H9 (cell line): Measurements from ENCODE around the gene OMP. TPM values are rescaled to one million over a fixed set of nuclear protein-coding genes. Genes with fewer than 3 reads are reported as not detected.

Source experiments
- DNase-seq: peaks from one replicate; pipeline ENCODE4 v3.0.0-alpha.2; 2017
- H2AFZ ChIP-seq: one replicate; pipeline ENCODE4 v1.6.1; 2013; ENCODE audit warnings: mild to moderate bottlenecking, low read length, control low read depth, moderate library complexity
- H2AK5ac ChIP-seq: 2 replicates; pipeline ENCODE4 v1.6.1; 2013; ENCODE audit warnings: low read length, control low read depth, mixed read lengths; ENCODE audit not compliant: insufficient read length
- H2BK120ac ChIP-seq: one replicate; pipeline ENCODE4 v1.6.1; 2013; ENCODE audit warnings: low read depth, mild to moderate bottlenecking, low read length, control low read depth, inconsistent platforms; ENCODE audit not compliant: poor library complexity, severe bottlenecking
- H2BK12ac ChIP-seq: 2 replicates; pipeline ENCODE4 v1.6.1; 2013; ENCODE audit warnings: low read length, control low read depth, mixed read lengths, low read depth; ENCODE audit not compliant: insufficient read length
- H2BK15ac ChIP-seq: 2 replicates; pipeline ENCODE4 v1.6.1; 2013; ENCODE audit warnings: low read depth, low read length, control low read depth
- H2BK20ac ChIP-seq: one replicate; pipeline ENCODE4 v1.6.1; 2013; ENCODE audit warnings: low read depth, mild to moderate bottlenecking, low read length, control low read depth, inconsistent platforms; ENCODE audit not compliant: poor library complexity, severe bottlenecking
- H2BK5ac ChIP-seq: 2 replicates; pipeline ENCODE4 v1.6.1; 2013; ENCODE audit warnings: low read length, control low read depth, mixed read lengths; ENCODE audit not compliant: insufficient read length
- H3K14ac ChIP-seq: 2 replicates; pipeline ENCODE4 v1.6.1; 2013; ENCODE audit warnings: low read length, control low read depth; ENCODE audit not compliant: insufficient read depth
- H3K18ac ChIP-seq: 2 replicates; pipeline ENCODE4 v1.6.1; 2013; ENCODE audit warnings: low read depth, mild to moderate bottlenecking, mixed read lengths, low read length, control low read depth; ENCODE audit not compliant: insufficient read length
- H3K23ac ChIP-seq: 2 replicates; pipeline ENCODE4 v1.6.1; 2013; ENCODE audit warnings: low read length, control low read depth, mixed read lengths, low read depth; ENCODE audit not compliant: insufficient read length
- H3K23me2 ChIP-seq: 2 replicates; pipeline ENCODE4 v1.6.1; 2013; ENCODE audit warnings: low read depth, mild to moderate bottlenecking, mixed read lengths, low read length, control low read depth; ENCODE audit not compliant: insufficient read length, poor library complexity, severe bottlenecking
- H3K27ac ChIP-seq: 2 replicates; pipeline ENCODE4 v1.5.1; 2013; ENCODE audit warnings: low read length, control low read depth, mixed read lengths, low read depth; ENCODE audit not compliant: insufficient read length
- H3K27me3 ChIP-seq: 2 replicates; pipeline ENCODE4 v1.6.1; 2013; ENCODE audit warnings: low read length, control low read depth, inconsistent platforms; ENCODE audit not compliant: insufficient read depth
- H3K4ac ChIP-seq: 2 replicates; pipeline ENCODE4 v1.6.1; 2013; ENCODE audit warnings: low read depth, mild to moderate bottlenecking, control low read depth, inconsistent platforms, low read length, moderate library complexity
- H3K4me1 ChIP-seq: 2 replicates; pipeline ENCODE4 v1.6.1; 2013; ENCODE audit warnings: low read length, control low read depth, inconsistent platforms; ENCODE audit not compliant: insufficient read depth
- H3K4me2 ChIP-seq: 2 replicates; pipeline ENCODE4 v1.6.1; 2013; ENCODE audit warnings: low read length, control low read depth, mixed read lengths; ENCODE audit not compliant: insufficient read length, insufficient read depth
- H3K56ac ChIP-seq: 2 replicates; pipeline ENCODE4 v1.6.1; 2013; ENCODE audit warnings: low read depth, mild to moderate bottlenecking, mixed read lengths, low read length, control low read depth; ENCODE audit not compliant: insufficient read length
- H3K79me1 ChIP-seq: 2 replicates; pipeline ENCODE4 v1.6.1; 2013; ENCODE audit warnings: low read depth, mild to moderate bottlenecking, moderate library complexity, low read length, control low read depth, inconsistent platforms; ENCODE audit not compliant: insufficient read depth, poor library complexity, severe bottlenecking
- H3K79me2 ChIP-seq: 2 replicates; pipeline ENCODE4 v1.6.1; 2013; ENCODE audit warnings: low read length, control low read depth, inconsistent platforms; ENCODE audit not compliant: insufficient read depth
- H3K9ac ChIP-seq: 2 replicates; pipeline ENCODE4 v1.6.1; 2013; ENCODE audit warnings: low read length, control low read depth, mixed read lengths; ENCODE audit not compliant: insufficient read length; ENCODE audit errors: extremely low read depth
- H3K9me3 ChIP-seq: one replicate; pipeline ENCODE4 v1.6.1; 2013; ENCODE audit warnings: low read depth, low read length, inconsistent platforms; ENCODE audit not compliant: control insufficient read depth
- H3T11ph ChIP-seq: one replicate; pipeline ENCODE4 v1.6.1; 2013; ENCODE audit warnings: mild to moderate bottlenecking, low read length, control low read depth, inconsistent platforms
- H4K20me1 ChIP-seq: one replicate; pipeline ENCODE4 v1.6.1; 2013; ENCODE audit not compliant: control insufficient read depth, insufficient read length, insufficient read depth
- H4K5ac ChIP-seq: 2 replicates; pipeline ENCODE4 v1.6.1; 2013; ENCODE audit warnings: low read depth, mild to moderate bottlenecking, mixed read lengths, low read length, control low read depth; ENCODE audit not compliant: insufficient read length
- H4K8ac ChIP-seq: replicated peaks from 2 replicates; pipeline ENCODE4 v1.6.1; 2013; ENCODE audit warnings: low read length, control low read depth, mixed read lengths, low read depth; ENCODE audit not compliant: insufficient read length
- H4K91ac ChIP-seq: 2 replicates; pipeline ENCODE4 v1.6.1; 2013; ENCODE audit warnings: low read depth, mild to moderate bottlenecking, moderate library complexity, mixed read lengths, low read length, control low read depth; ENCODE audit not compliant: insufficient read length
- H3K27ac Mint-ChIP-seq, 3 experiments: 2 replicates in 2 of 3; 3 replicates in 1 of 3; pipeline ENCODE4 v1.8.0; 2020 to 2021; ENCODE audit warnings: mixed read lengths in 3 of 3, mild to moderate bottlenecking in 1 of 3, moderate library complexity in 1 of 3
- H3K27me3 Mint-ChIP-seq: 2 replicates; pipeline ENCODE4 v1.8.0; 2021; ENCODE audit warnings: low read depth, mild to moderate bottlenecking, moderate library complexity, mixed read lengths
- H3K36me3 Mint-ChIP-seq, 3 experiments: 2 replicates in 2 of 3; 3 replicates in 1 of 3; pipeline ENCODE4 v1.8.0; 2020 to 2021; ENCODE audit warnings: low read depth in 3 of 3, mixed read lengths in 3 of 3; ENCODE audit not compliant: insufficient read depth in 1 of 3
- H3K4me1 Mint-ChIP-seq, 2 experiments: 2 replicates each; pipeline ENCODE4 v1.8.0; 2020; ENCODE audit warnings: mixed read lengths in 2 of 2
- H3K4me3 Mint-ChIP-seq, 2 experiments: 2 replicates in 1 of 2; 3 replicates in 1 of 2; pipeline ENCODE4 v1.8.0; 2020 to 2021; ENCODE audit warnings: mild to moderate bottlenecking in 2 of 2, mixed read lengths in 2 of 2, moderate library complexity in 1 of 2
- H3K9me3 Mint-ChIP-seq, 2 experiments: 2 replicates in 1 of 2; 3 replicates in 1 of 2; pipeline ENCODE4 v1.8.0; 2020; ENCODE audit warnings: mild to moderate bottlenecking in 2 of 2, mixed read lengths in 2 of 2, moderate library complexity in 1 of 2
- CTCF ChIP-seq: fragments of 200-600 bp; sonication (generic); conservative IDR thresholded peaks from 3 replicates; pipeline ENCODE4 v1.8.0; 2021; ENCODE audit warnings: antibody characterized with exemption, mild to moderate bottlenecking
- WGBS: extraction: QIAGEN DNeasy Blood & Tissue Kit; methylation state at CpG from one replicate; pipeline ENCODE4 v1.1.7; 2013; ENCODE audit warnings: missing lambda C conversion rate, low lambda C conversion rate, mixed read lengths; ENCODE audit not compliant: insufficient read length; ENCODE audit errors: extremely low coverage; 5-methylcytosine and 5-hydroxymethylcytosine counted together
- total RNA-seq: library from RNA; stranded (reverse); gene quantifications from 2 replicates; pipeline ENCODE4 v1.2.1, GENCODE V29; 2021

OMP gene
- total RNA-seq, 1 experiment from 2014 or later: not detected

GRCh38 chr11:77141475-77141874 is 38.8 kb downstream of the OMP start:
- H3K27ac ChIP-seq: no peak overlapping the region
- no peak overlapping the region for H4K5ac ChIP-seq
- no peak overlapping the region for H4K8ac ChIP-seq
- no peak for TF ChIP-seq CTCF
- no peak overlapping the region for H3K4ac ChIP-seq
- H3K23me2 ChIP-seq: no peaks in the 10 kb centered on the region
- H2AFZ ChIP-seq: no peak overlapping the region
- no peak overlapping the region for H3T11ph ChIP-seq
- no peak overlapping the region; a peak in 1 of 7 replicates for H3K27ac Mint-ChIP-seq
- no peak overlapping the region for H3K56ac ChIP-seq
- no peak overlapping the region; the same call in 1 of the 2 replicates for H3K14ac ChIP-seq
- no peak overlapping the region for H3K4me2 ChIP-seq
- no peaks in the 10 kb centered on the region for H3K9me3 ChIP-seq
- no peak for DNase-seq
- H3K36me3 Mint-ChIP-seq: no peaks in the 10 kb centered on the region
- H3K18ac ChIP-seq: no peak overlapping the region
- H2BK12ac ChIP-seq: no peak overlapping the region
- peaks cover 2% of the 10 kb centered on the region for H4K20me1 ChIP-seq
- H3K4me1 Mint-ChIP-seq: peaks cover 12 to 21% of the 10 kb centered on the region in 2 experiments
- H2BK5ac ChIP-seq: no peak overlapping the region
- no peaks in the 10 kb centered on the region for H3K27me3 ChIP-seq
- H2BK20ac ChIP-seq: no peak overlapping the region
- H2AK5ac ChIP-seq: no peak overlapping the region
- no peaks in the 10 kb centered on the region for H3K79me1 ChIP-seq
- no peak overlapping the region for H2BK120ac ChIP-seq
- H3K23ac ChIP-seq: no peak overlapping the region
- no peak overlapping the region for H4K91ac ChIP-seq
- no peaks in the 10 kb centered on the region for H3K9me3 Mint-ChIP-seq
- no peaks in the 10 kb centered on the region for H3K79me2 ChIP-seq
- H2BK15ac ChIP-seq: no peak overlapping the region
- H3K27me3 Mint-ChIP-seq: peaks cover 7% of the 10 kb centered on the region
- H3K4me3 Mint-ChIP-seq: no peak overlapping the region
- no peak overlapping the region for H3K9ac ChIP-seq
- WGBS: no CpG with 5 or more reads among the region's 4 CpGs
- no peaks in the 10 kb centered on the region; the same call in 1 of the 2 replicates for H3K4me1 ChIP-seq
